Astrocyte (in vitro differentiated cells and primary cell): ENCODE results near the gene LAMP1.

Experiments
- EZH2 ChIP-seq: IDR thresholded peaks from 2 replicates; pipeline ENCODE4 v1.6.1; 2012; ENCODE audit warnings: mild to moderate bottlenecking, low read length, inconsistent platforms; ENCODE audit not compliant: insufficient read depth
- TF ChIP-seq, protein P1 (sequence below): IDR thresholded peaks from 2 replicates; pipeline ENCODE4 v1.5.1; 2011; ENCODE audit warnings: low read depth, mild to moderate bottlenecking, inconsistent platforms, low read length, moderate library complexity; ENCODE audit not compliant: insufficient read depth

DNA sequence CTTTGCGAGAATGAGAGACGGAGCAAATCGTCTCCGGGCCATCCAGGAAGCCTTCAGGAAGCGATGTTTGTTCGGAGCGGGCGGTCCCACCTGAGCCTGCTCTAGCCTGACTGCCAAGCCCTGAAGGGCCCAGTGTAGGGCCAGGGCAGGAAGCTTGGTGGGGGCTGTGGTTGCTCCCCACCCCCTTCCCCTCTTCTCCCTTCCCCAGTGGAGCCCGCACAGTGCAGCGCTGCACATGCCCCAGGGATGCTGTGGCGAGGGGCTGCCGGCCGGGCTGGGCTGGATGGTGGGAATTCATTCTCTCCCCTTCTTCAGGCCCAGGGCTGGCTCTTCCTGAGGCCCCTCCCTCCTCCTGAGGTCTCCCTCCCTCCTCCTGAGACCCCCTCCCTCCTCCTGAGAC is 74.0 kb downstream of the LAMP1 start:
- TF ChIP-seq, protein P1, sequence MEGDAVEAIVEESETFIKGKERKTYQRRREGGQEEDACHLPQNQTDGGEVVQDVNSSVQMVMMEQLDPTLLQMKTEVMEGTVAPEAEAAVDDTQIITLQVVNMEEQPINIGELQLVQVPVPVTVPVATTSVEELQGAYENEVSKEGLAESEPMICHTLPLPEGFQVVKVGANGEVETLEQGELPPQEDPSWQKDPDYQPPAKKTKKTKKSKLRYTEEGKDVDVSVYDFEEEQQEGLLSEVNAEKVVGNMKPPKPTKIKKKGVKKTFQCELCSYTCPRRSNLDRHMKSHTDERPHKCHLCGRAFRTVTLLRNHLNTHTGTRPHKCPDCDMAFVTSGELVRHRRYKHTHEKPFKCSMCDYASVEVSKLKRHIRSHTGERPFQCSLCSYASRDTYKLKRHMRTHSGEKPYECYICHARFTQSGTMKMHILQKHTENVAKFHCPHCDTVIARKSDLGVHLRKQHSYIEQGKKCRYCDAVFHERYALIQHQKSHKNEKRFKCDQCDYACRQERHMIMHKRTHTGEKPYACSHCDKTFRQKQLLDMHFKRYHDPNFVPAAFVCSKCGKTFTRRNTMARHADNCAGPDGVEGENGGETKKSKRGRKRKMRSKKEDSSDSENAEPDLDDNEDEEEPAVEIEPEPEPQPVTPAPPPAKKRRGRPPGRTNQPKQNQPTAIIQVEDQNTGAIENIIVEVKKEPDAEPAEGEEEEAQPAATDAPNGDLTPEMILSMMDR: no peak
- no peak for TF ChIP-seq EZH2
